Lung (tissue), 12 donors: ENCODE measurements around the gene BDKRB2. TPM values are rescaled to one million over a fixed set of nuclear protein-coding genes. Genes with fewer than 3 reads are reported as not detected.

Experiments
- ATAC-seq: fragments of 200-7000 bp; cut with Tn5 transposase; one replicate; pipeline ENCODE4 v1.9.1; 2020; ENCODE audit warnings: moderate number of reproducible peaks; ENCODE audit not compliant: insufficient read depth, low FRiP score
- DNase-seq, 3 donors: peaks; one replicate each; pipeline ENCODE4 v3.0.0-alpha.2; 2013 to 2017
- H3K27ac ChIP-seq, 2 donors: one replicate each; pipeline ENCODE4 v1.5.1; 2013; ENCODE audit warnings: mild to moderate bottlenecking in 2 of 2, moderate library complexity in 2 of 2, control low read depth in 1 of 2, inconsistent platforms in 1 of 2, low read depth in 1 of 2, low read length in 1 of 2
- H3K27me3 ChIP-seq, 3 donors: one replicate each; pipeline ENCODE4 v1.5.1; 2013; ENCODE audit warnings: low read length in 2 of 3; ENCODE audit not compliant: control insufficient read depth in 3 of 3, insufficient read depth in 3 of 3
- H3K36me3 ChIP-seq, 4 donors: one replicate each; pipeline ENCODE4 v1.5.1; 2013; ENCODE audit warnings: low read length in 4 of 4, mild to moderate bottlenecking in 1 of 4, moderate library complexity in 1 of 4; ENCODE audit not compliant: control insufficient read depth in 4 of 4, insufficient read depth in 4 of 4
- H3K4me1 ChIP-seq, 5 donors: one replicate each; pipeline ENCODE4 v1.5.1; 2013; ENCODE audit warnings: low read length in 5 of 5, mild to moderate bottlenecking in 2 of 5, moderate library complexity in 1 of 5; ENCODE audit not compliant: control insufficient read depth in 5 of 5, insufficient read depth in 5 of 5
- H3K4me3 ChIP-seq: one replicate; pipeline ENCODE4 v1.5.1; 2013; ENCODE audit warnings: mild to moderate bottlenecking, control low read depth, moderate library complexity
- H3K9ac ChIP-seq, 2 donors: one replicate each; pipeline ENCODE4 v1.5.1; 2013; ENCODE audit warnings: low read length in 2 of 2, control low read depth in 1 of 2; ENCODE audit not compliant: insufficient read depth in 1 of 2
- H3K9me3 ChIP-seq, 4 donors: one replicate each; pipeline ENCODE4 v1.5.1; 2013; ENCODE audit warnings: low read length in 3 of 4, mild to moderate bottlenecking in 1 of 4, moderate library complexity in 1 of 4; ENCODE audit not compliant: control insufficient read depth in 4 of 4, insufficient read depth in 3 of 4
- CTCF ChIP-seq: IDR thresholded peaks from 2 replicates; pipeline ENCODE4 v1.5.1; 2012; ENCODE audit warnings: mild to moderate bottlenecking; ENCODE audit errors: control extremely low read depth, extremely low read depth
- WGBS, 2 donors: extraction: QIAGEN DNeasy Blood & Tissue Kit; methylation state at CpG; one replicate each; pipeline ENCODE4 v1.1.7; 2013; 5-methylcytosine and 5-hydroxymethylcytosine counted together
- polyA plus RNA-seq, 2 donors: library from polyadenylated mRNA; stranded (reverse); fragments of 200-250 nt; gene quantifications; one replicate each; pipeline ENCODE4 v1.2.1, GENCODE V29; 2013
- total RNA-seq, 2 donors: library from RNA; depleted of rRNA in 1 of 2; stranded (reverse); fragments of >200 nt in 1 of 2; gene quantifications; one replicate each; pipeline ENCODE4 v1.2.1, GENCODE V29; 2014 to 2021
- donor health status: control.
- donor health status: control.
- donor health status: Bipolar disorder and iron deficiency.
- donor health status: healthy.
- donor health status: DM: yes; HTN: yes; CAD: no.

BDKRB2 gene
- total and polyA plus RNA-seq, 4 donors: 0.77 to 5.8 (median 2.4) TPM

GRCh38 chr14:96207686-96208085, 3.0 kb downstream of the BDKRB2 start:
- Histone ChIP-seq H3K36me3 (no peaks in the 10 kb centered on the region), H3K27me3 (peaks cover 0 to 2% (median 0%) of the 10 kb centered on the region in 3 donors), H3K27ac (no peak overlapping the region), H3K9ac (no peak overlapping the region), H3K4me1 (peaks cover 0 to 23% (median 5%) of the 10 kb centered on the region in 5 donors), H3K4me3 (no peak overlapping the region), H3K9me3 (peaks cover 0 to 8% (median 3%) of the 10 kb centered on the region in 4 donors)
- DNase-seq (no peak), ATAC-seq (no peak)
- no peak for TF ChIP-seq CTCF
- 95 to 97% methylated on average over 5 of the region's 5 CpGs for WGBS, 2 donors

GRCh38 chr14:96208739-96209138, 4.1 kb downstream of the BDKRB2 start:
- H3K4me3 ChIP-seq: no peak overlapping the region

GRCh38 chr14:96212140-96212539, 7.5 kb downstream of the BDKRB2 start:
- H3K36me3 ChIP-seq: no peaks in the 10 kb centered on the region
- no peaks in the 10 kb centered on the region for H3K27me3 ChIP-seq
- no peak overlapping the region for H3K27ac ChIP-seq
- H3K4me1 ChIP-seq: no peaks in the 10 kb centered on the region
- H3K9ac ChIP-seq: no peak overlapping the region
- TF ChIP-seq CTCF: no peak
- DNase-seq: no peak
- no peak overlapping the region for H3K4me3 ChIP-seq
- ATAC-seq: no peak
- peaks cover 0 to 8% (median 3%) of the 10 kb centered on the region in 4 donors for H3K9me3 ChIP-seq

More at GRCh38 chr14:96208739-96209138, 4.1 kb downstream of the BDKRB2 start:
- Histone ChIP-seq H3K27me3 (peaks cover 0 to 1% (median 0%) of the 10 kb centered on the region in 3 donors), H3K9me3 (peaks cover 0 to 8% (median 3%) of the 10 kb centered on the region in 4 donors), H3K36me3 (no peaks in the 10 kb centered on the region), H3K4me1 (peaks cover 0 to 21% (median 5%) of the 10 kb centered on the region in 5 donors), H3K27ac (no peak overlapping the region), H3K9ac (no peak overlapping the region)
- TF ChIP-seq CTCF: no peak
- 91 to 94% methylated on average over 12 of the region's 12 CpGs for WGBS, 2 donors
- ATAC-seq (no peak), DNase-seq (no peak)

GRCh38 chr14:96212896-96213295, 8.3 kb downstream of the BDKRB2 start:
- DNase-seq: no peak
- WGBS, 2 donors: 94% methylated on average over 4 of the region's 4 CpGs
- peaks cover 0 to 8% (median 3%) of the 10 kb centered on the region in 4 donors for H3K9me3 ChIP-seq
- no peaks in the 10 kb centered on the region for H3K4me1 ChIP-seq
- H3K36me3 ChIP-seq: no peaks in the 10 kb centered on the region
- TF ChIP-seq CTCF: no peak
- no peak for ATAC-seq
- no peak overlapping the region for H3K9ac ChIP-seq
- no peaks in the 10 kb centered on the region for H3K27me3 ChIP-seq
- H3K4me3 ChIP-seq: no peak overlapping the region
- no peak overlapping the region for H3K27ac ChIP-seq
